Measurements from ENCODE around the gene TTC38.

Gene TTC38

DNA sequence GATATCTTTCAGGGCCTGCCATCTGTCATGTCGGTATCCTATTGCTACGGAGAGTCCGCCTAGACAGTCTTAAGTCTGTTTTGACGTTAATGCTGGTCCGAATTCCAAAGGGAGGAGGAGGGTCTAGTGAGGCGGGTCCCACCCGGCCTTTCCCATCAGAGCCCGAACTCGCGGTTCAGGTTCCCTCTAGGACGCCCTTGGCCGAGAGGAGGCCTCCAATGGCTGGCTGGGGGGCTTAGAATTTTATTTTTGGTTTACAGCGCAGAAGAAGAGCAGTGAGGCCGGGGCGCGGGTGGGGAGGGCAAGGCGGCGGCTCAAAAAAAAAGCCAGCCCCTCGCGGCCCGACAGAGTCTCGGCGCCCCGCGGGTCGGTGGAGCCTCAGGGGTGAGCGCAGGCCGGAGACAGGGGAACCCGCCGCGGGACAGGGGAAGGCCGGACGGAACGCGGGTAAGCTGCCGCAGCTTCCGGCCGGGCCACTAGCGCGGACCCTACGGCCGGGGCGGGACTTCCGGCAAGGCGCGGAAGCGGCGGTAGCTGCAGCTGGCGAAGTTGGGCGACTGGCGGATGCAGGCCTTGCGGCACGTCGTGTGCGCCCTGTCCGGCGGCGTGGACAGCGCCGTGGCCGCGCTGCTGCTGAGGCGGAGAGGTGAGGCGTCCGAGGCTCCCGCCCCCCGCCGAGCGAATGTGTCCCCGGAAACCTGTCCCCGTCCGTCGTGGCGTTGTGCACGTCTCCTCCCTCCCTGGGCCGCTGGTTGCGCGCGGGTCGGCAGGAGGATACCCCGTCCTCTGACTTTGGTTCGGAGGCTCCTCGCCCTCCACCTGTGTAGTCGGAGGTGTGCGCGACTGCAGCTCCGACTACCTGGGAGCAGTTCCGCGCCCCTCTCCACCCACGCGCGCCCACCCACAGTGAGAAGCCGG lies 67.7 kb downstream of the TTC38 start, which contains the start of gene TRMU:
TSS of gene TRMU (plus strand) at position 514 of the 918 bp plus-strand sequence. CDS start at position 565, 51 bp downstream.
- DNase-seq = peak; percentile 81

DNA sequence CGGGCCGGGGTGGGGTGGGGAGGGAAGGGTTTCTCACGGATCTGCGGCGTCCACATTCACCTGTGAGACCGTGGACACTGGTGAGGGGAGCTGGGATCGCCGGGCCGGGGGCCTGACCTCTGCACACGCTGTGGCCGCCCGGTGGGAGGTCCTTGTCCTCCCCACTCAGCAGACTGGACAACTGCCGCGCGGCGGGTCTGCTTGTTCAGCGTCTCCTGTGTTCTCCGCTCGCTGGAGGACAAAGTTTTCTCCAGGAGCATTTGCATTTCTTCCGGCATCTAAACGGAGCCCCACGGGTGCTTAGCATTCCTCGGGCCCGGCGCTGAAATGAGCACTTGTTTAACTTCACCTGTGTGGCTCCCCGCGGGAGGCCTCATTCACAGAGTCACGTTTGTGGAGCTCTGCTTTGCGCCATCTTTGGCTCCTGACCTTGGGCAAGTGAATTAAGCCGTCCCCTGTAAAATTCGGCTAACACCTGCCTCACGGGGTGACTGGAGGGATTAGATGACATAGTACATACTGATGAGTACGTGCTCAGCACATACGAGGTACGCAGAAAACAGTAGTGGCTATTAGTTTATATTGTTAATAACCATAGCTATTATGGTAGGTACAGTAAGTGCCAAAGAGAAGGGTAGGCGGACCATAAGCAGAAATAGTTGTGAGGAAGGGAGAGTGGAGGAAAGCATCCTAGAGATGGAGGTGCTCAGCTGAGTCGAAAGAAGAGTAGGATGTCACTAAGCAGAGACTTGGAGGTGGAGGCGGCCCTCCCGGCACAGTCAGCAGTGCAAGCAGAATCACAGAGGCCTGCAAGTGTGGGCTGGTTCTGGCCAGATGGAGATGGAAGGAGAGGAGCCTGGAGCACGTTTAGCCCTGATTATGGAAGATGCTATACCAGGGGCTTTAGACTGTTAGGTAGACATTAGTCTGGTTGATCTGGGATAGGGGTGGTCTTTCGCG lies 68.6 kb downstream of the TTC38 start:
- DNase-seq = no peak

DNA sequence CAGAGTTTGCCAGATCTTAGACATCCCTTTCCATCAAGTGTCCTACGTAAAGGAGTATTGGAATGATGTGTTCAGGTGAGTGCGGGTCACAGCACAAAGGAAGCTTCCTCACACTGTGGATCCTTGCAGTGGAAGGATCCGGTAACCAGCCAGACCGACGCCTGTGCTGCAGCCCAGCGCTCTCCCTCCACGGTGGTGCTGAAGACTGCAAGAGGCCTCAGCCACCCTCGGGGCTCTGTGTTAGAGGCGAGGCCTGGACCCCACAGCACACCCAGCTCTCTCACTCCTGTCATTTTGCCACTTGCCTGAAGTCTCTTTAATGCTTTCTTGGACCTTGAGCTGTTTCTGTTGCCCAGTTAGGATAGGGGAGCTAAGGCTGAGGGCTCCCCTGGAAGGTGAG lies 70.1 kb downstream of the TTC38 start:
- no peak for DNase-seq

DNA sequence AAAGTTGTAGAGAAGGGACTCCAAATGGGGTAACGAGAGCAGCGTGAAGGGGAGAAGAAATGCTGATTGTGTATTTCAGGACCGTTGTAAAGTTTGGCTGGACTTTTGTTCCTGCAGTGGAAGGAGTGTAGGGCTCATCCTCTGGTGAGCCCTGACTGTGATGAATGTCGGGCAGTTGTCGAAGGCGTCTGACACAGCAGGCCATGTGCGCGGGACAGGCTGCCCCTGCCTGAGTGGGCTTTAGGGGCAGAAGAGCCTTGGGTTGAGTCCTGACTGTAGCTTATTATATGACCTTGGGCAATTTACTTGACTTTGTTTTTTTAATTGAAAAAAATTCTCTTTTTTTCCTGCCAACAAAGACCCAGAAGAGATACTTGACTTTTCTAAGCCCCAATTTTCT lies 70.8 kb downstream of the TTC38 start:
- DNase-seq = no peak

DNA sequence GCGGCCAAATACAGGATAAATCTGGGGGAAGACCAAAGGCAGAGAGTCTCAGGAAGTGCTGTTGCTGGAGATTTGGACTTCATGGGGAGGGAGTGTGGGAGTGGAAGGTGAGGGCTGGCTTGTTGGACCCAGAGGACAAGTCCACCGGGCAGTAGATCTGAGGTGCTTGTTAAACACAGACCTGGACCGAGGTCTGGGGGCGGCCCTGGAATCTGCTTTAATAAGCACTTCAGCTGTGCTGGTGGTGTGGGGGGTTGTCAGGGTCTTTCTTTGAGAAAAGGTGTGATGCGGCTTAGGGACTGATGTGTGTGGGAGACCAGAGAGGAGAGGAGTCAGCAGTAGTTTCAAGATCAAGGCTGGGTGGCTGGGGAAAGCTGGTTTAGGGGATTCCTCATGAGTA lies 72.1 kb downstream of the TTC38 start:
- no peak for DNase-seq

DNA sequence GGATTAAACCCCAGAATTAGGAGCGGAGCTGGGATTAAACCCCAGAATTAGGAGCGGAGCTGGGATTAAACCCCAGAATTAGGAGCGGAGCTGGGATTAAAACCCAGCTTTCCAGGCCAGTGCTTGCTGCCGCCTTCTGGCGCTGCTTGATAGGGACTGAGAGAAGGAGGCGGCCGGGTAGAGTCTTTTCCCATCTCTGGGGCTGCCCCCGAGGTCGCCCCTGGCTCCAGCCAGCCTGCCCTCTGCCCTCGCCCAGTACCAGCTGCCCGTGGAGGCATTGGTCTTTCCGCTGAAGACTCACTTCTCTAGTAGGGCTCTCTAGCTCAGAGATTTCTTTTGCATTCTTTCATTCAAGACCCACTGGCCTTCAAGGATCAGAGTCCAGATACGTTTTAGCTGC lies 72.9 kb downstream of the TTC38 start:
- no peak for DNase-seq

Data from fibroblast of skin of right quadriceps (primary cell).